ENCODE measurements around the gene CASKIN2. TPM values are rescaled to one million over a fixed set of nuclear protein-coding genes. Genes with fewer than 3 reads are reported as not detected.

CASKIN2 gene
- total RNA-seq, 1 experiment from 2014 or later, result 37.0 TPM

DNA sequence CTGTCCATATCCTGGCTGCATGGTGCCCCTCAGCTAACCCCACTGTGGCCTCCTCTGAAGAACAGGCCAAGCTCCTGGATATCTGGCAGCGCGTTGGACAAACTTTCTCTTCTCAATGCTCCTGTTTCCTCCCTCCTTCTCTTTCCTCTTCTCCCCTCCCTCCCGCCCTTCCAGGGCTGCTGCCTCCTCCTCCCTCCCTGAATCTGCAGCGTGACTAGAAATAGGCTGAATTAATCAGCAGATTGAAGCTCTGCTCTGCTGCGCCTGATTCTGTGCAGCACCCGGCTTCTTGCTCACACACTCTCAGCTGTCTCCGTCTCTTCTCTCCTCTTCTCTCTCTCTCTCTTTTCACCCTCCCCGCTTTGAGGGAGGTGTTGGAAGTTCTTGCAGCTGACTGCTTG is 39.1 kb downstream of the CASKIN2 start:
- peaks cover 5 to 22% (median 14%) of the 10 kb centered on the region in 3 experiments; a peak in 5 of 7 replicates for H3K36me3 Mint-ChIP-seq (ENCODE audit: insufficient read depth in 1 of 3, low read depth in 3 of 3)
- no peaks in the 10 kb centered on the region for H3K9me3 ChIP-seq (ENCODE audit: control insufficient read depth, low read depth, low read length)
- H4K8ac ChIP-seq (replicated peaks; ENCODE audit: insufficient read length, low read depth, low read length), result no peak overlapping the region
- H3K79me1 ChIP-seq (ENCODE audit: insufficient read depth, low read depth, low read length, poor library complexity, severe bottlenecking), result no peaks in the 10 kb centered on the region
- no peak overlapping the region for H2BK15ac ChIP-seq (ENCODE audit: low read depth, low read length)
- H3K18ac ChIP-seq (ENCODE audit: insufficient read length, low read depth, low read length), result no peak overlapping the region
- no peak overlapping the region for H3K56ac ChIP-seq (ENCODE audit: insufficient read length, low read depth, low read length)
- H3K4me1 ChIP-seq (ENCODE audit: insufficient read depth, low read length), result no peaks in the 10 kb centered on the region
- H3K79me2 ChIP-seq (ENCODE audit: insufficient read depth, low read length), result no peaks in the 10 kb centered on the region
- no peak overlapping the region for H3K4me3 Mint-ChIP-seq
- H2BK12ac ChIP-seq (ENCODE audit: insufficient read length, low read depth, low read length), result no peak overlapping the region
- no peak overlapping the region for H3K4ac ChIP-seq (ENCODE audit: low read depth, low read length)
- no peak overlapping the region for H2AK5ac ChIP-seq (ENCODE audit: insufficient read length, low read length)
- H3K23me2 ChIP-seq (ENCODE audit: insufficient read length, low read depth, low read length, poor library complexity, severe bottlenecking), result no peaks in the 10 kb centered on the region
- no peaks in the 10 kb centered on the region for H3K27me3 Mint-ChIP-seq (ENCODE audit: low read depth)
- H3K14ac ChIP-seq (ENCODE audit: insufficient read depth, low read length), result no peak overlapping the region
- peak overlapping the region; percentile 26 to 86 (median 51); a peak in 4 of 7 replicates for H3K27ac Mint-ChIP-seq
- H3K23ac ChIP-seq (ENCODE audit: insufficient read length, low read depth, low read length), result no peak overlapping the region
- DNase-seq, result no peak
- H3K27ac ChIP-seq (ENCODE audit: insufficient read length, low read depth, low read length), result no peak overlapping the region
- H2AFZ ChIP-seq (ENCODE audit: low read length), result no peak overlapping the region
- no peak overlapping the region for H2BK20ac ChIP-seq (ENCODE audit: low read depth, low read length, poor library complexity, severe bottlenecking)
- no peak for TF ChIP-seq CTCF (conservative IDR thresholded peaks at IDR 0.05)
- no peak overlapping the region for H3K9ac ChIP-seq (ENCODE audit: extremely low read depth, insufficient read length, low read length)
- no CpG with 5 or more reads among the region's 8 CpGs for WGBS (ENCODE audit: extremely low coverage, insufficient read length, low lambda C conversion rate)
- no peak overlapping the region for H4K91ac ChIP-seq (ENCODE audit: insufficient read length, low read depth, low read length)
- H2BK5ac ChIP-seq (ENCODE audit: insufficient read length, low read length), result no peak overlapping the region
- no peak overlapping the region for H2BK120ac ChIP-seq (ENCODE audit: low read depth, low read length, poor library complexity, severe bottlenecking)
- peaks cover 13 to 18% of the 10 kb centered on the region in 2 experiments for H3K4me1 Mint-ChIP-seq
- H3T11ph ChIP-seq (ENCODE audit: low read length), result no peak overlapping the region
- H4K20me1 ChIP-seq (ENCODE audit: control insufficient read depth, insufficient read depth, insufficient read length), result no peaks in the 10 kb centered on the region
- no peak overlapping the region for H3K4me2 ChIP-seq (ENCODE audit: insufficient read depth, insufficient read length, low read length)
- no peak overlapping the region for H4K5ac ChIP-seq (ENCODE audit: insufficient read length, low read depth, low read length)
- H3K27me3 ChIP-seq (ENCODE audit: insufficient read depth, low read length), result no peaks in the 10 kb centered on the region
- H3K9me3 Mint-ChIP-seq, result no peaks in the 10 kb centered on the region
